ENCODE results near the gene VPS54. TPM values are rescaled to one million over a fixed set of nuclear protein-coding genes. Genes with fewer than 3 reads are reported as not detected.

Gene VPS54
- total RNA-seq, 3 donors from 2014 or later, result 26.9 to 39.8 (median 36.7) TPM

DNA sequence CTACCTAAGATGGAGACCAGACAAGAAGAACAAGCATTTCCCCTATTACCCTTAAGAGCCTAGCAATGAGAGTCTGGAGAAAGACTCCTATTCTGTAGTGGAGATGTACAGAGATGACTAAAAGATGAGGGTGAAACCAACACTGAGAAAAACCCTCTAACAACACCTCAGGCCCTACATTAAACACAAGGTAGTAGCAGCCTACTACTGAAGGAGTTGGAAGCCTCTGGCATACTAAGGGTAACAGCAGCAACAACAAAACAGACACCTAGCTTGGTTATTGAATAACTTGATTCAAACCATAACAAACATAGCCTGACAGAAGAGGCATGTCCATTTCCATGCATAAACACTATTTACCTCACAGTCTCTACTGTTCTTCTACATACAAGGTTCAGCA lies 117.1 kb downstream of the VPS54 start:
- Histone ChIP-seq H3K9me3 (peaks cover 5 to 12% of the 10 kb centered on the region in 2 donors), H3K27me3 (no peaks in the 10 kb centered on the region), H3K36me3 (no peaks in the 10 kb centered on the region), H3K27ac (no peak overlapping the region), H3K4me1 (no peaks in the 10 kb centered on the region), H3K4me3 (no peak overlapping the region)
- no peak for DNase-seq (ENCODE audit: low spot score in 2 of 2)
- intact Hi-C loops (cut with DNase I; ENCODE audit: low total_unique reads), result no loop called here
- TF ChIP-seq POLR2A (IDR thresholded peaks at IDR 0.05) (no peak), CTCF (IDR thresholded peaks at IDR 0.05) (no peak), POLR2AphosphoS5 (IDR thresholded peaks at IDR 0.05) (no peak)

GRCh38 chr2:63899639-63900038 lies 119.6 kb downstream of the VPS54 start:
- no peaks in the 10 kb centered on the region for H3K4me1 ChIP-seq
- no peak for DNase-seq (ENCODE audit: low spot score in 2 of 2)
- no peaks in the 10 kb centered on the region for H3K36me3 ChIP-seq
- H3K9me3 ChIP-seq, result peaks cover 5 to 12% of the 10 kb centered on the region in 2 donors
- no peak overlapping the region for H3K4me3 ChIP-seq
- no peaks in the 10 kb centered on the region for H3K27me3 ChIP-seq
- no peak for TF ChIP-seq POLR2A (IDR thresholded peaks at IDR 0.05)
- no peak overlapping the region for H3K27ac ChIP-seq
- intact Hi-C loops (cut with DNase I; ENCODE audit: low total_unique reads), result no loop called here

- Histone ChIP-seq H3K36me3 (no peaks in the 10 kb centered on the region), H3K4me1 (no peaks in the 10 kb centered on the region), H3K9me3 (peaks cover 5 to 12% of the 10 kb centered on the region in 2 donors), H3K27ac (no peak overlapping the region), H3K27me3 (no peaks in the 10 kb centered on the region), H3K4me3 (no peak overlapping the region)
- TF ChIP-seq POLR2AphosphoS5 (IDR thresholded peaks at IDR 0.05) (no peak), CTCF (IDR thresholded peaks at IDR 0.05) (no peak), POLR2A (IDR thresholded peaks at IDR 0.05) (no peak)
- no peak for DNase-seq (ENCODE audit: low spot score in 2 of 2)
- intact Hi-C loops (cut with DNase I; ENCODE audit: low total_unique reads), result no loop called here
Observed at GRCh38 chr2:63898839-63899238, 120.4 kb downstream of the VPS54 start.

- Histone ChIP-seq H3K4me3 (no peak overlapping the region), H3K27ac (no peak overlapping the region), H3K36me3 (no peaks in the 10 kb centered on the region), H3K9me3 (no peaks in the 10 kb centered on the region), H3K4me1 (peaks cover 0 to 5% of the 10 kb centered on the region in 2 donors), H3K27me3 (no peaks in the 10 kb centered on the region)
- intact Hi-C loops (cut with DNase I; ENCODE audit: low total_unique reads), result no loop called here
- no peak for DNase-seq (ENCODE audit: low spot score in 2 of 2)
- no peak for TF ChIP-seq POLR2A (IDR thresholded peaks at IDR 0.05)
- TF ChIP-seq CTCF (IDR thresholded peaks at IDR 0.05), result no peak
- TF ChIP-seq POLR2AphosphoS5 (IDR thresholded peaks at IDR 0.05), result no peak
Observed at GRCh38 chr2:63894167-63894566, 125.1 kb downstream of the VPS54 start.

DNA sequence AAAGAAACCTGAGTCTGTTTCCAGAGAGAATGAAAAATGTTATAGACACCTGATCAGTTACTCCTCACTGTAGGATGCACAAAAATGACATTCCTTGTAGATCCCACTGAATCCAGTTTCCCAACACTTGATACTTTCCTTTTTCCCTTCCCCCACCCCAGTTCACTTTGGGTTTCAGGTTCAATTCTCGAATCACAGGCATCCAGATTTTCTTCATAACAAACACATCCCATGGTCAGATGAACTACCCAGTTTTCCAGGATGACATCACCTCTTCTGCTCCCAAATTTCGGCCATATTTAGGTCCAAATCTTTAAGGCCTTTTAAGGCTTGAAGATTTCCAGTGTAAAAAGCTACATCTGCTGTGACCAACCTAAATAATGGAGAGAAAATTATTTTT lies 126.1 kb downstream of the VPS54 start:
- H3K36me3 ChIP-seq, result no peaks in the 10 kb centered on the region
- H3K27ac ChIP-seq, result peak overlapping the region in 1 of 2 donors; percentile 5
- TF ChIP-seq CTCF (IDR thresholded peaks at IDR 0.05) (no peak), POLR2A (IDR thresholded peaks at IDR 0.05) (no peak), POLR2AphosphoS5 (IDR thresholded peaks at IDR 0.05) (no peak)
- peaks cover 0 to 5% of the 10 kb centered on the region in 2 donors for H3K4me1 ChIP-seq
- H3K27me3 ChIP-seq, result no peaks in the 10 kb centered on the region
- intact Hi-C loops (cut with DNase I; ENCODE audit: low total_unique reads), result no loop called here
- DNase-seq (ENCODE audit: low spot score in 2 of 2), result no peak
- no peaks in the 10 kb centered on the region for H3K9me3 ChIP-seq
- H3K4me3 ChIP-seq, result no peak overlapping the region

- Histone ChIP-seq H3K4me3 (no peak overlapping the region), H3K36me3 (no peaks in the 10 kb centered on the region), H3K27me3 (no peaks in the 10 kb centered on the region), H3K27ac (peak overlapping the region in 1 of 2 donors; percentile 23), H3K9me3 (no peaks in the 10 kb centered on the region), H3K4me1 (peaks cover 0 to 5% of the 10 kb centered on the region in 2 donors)
- no peak for TF ChIP-seq POLR2A (IDR thresholded peaks at IDR 0.05)
- no peak for TF ChIP-seq POLR2AphosphoS5 (IDR thresholded peaks at IDR 0.05)
- no peak for TF ChIP-seq CTCF (IDR thresholded peaks at IDR 0.05)
- intact Hi-C loops (cut with DNase I; ENCODE audit: low total_unique reads), result no loop called here
- no peak for DNase-seq (ENCODE audit: low spot score in 2 of 2)
Observed at GRCh38 chr2:63891488-63892030, 127.7 kb downstream of the VPS54 start.
